SU-DHL-6 (cell line): ENCODE data around the gene NT5DC4.

Experiments
- H2AFZ ChIP-seq: fragments of 200-600 bp; sonication (generic); 2 replicates; pipeline ENCODE4 v1.6.1; 2014; ENCODE audit warnings: low read depth, mild to moderate bottlenecking, moderate library complexity, mixed read lengths, antibody characterized with exemption, low read length; ENCODE audit not compliant: severe bottlenecking
- H3F3A ChIP-seq: fragments of 200-600 bp; shearing (Covaris generic); 2 replicates; pipeline ENCODE4 v1.6.0; 2016; ENCODE audit warnings: antibody characterized with exemption, mild to moderate bottlenecking; ENCODE audit not compliant: insufficient read depth
- H3K27ac ChIP-seq: fragments of 200-600 bp; sonication (generic); 2 replicates; pipeline ENCODE4 v1.5.1; 2016; ENCODE audit warnings: low read depth, mild to moderate bottlenecking, low read length, moderate library complexity, mixed read lengths
- H3K27me3 ChIP-seq: fragments of 200-600 bp; sonication (generic), shearing (Covaris generic); 2 replicates; pipeline ENCODE4 v1.6.0; 2014; ENCODE audit warnings: mild to moderate bottlenecking, low read length
- H3K36me3 ChIP-seq: fragments of 200-600 bp; sonication (generic); 2 replicates; pipeline ENCODE4 v1.6.1; 2014; ENCODE audit warnings: mild to moderate bottlenecking, low read length, mixed read lengths
- H3K4me2 ChIP-seq: fragments of 300-600, 200-600 bp; shearing (Covaris generic), sonication (generic); 2 replicates; pipeline ENCODE4 v1.6.0; 2014; ENCODE audit warnings: low read length, low read depth, mild to moderate bottlenecking; ENCODE audit not compliant: poor library complexity, severe bottlenecking
- H3K4me3 ChIP-seq: fragments of 200-600 bp; sonication (generic); 2 replicates; pipeline ENCODE4 v1.5.1; 2014; ENCODE audit warnings: antibody characterized with exemption, low read length, mild to moderate bottlenecking, mixed read lengths; ENCODE audit not compliant: insufficient read depth, poor library complexity, severe bottlenecking
- H3K79me2 ChIP-seq: fragments of 200-600 bp; sonication (generic); 2 replicates; pipeline ENCODE4 v1.6.1; 2014; ENCODE audit warnings: mild to moderate bottlenecking, low read length, moderate library complexity; ENCODE audit not compliant: insufficient read depth
- H3K9ac ChIP-seq: fragments of 200-600 bp; sonication (generic); 2 replicates; pipeline ENCODE4 v1.7.0; 2014; ENCODE audit warnings: mild to moderate bottlenecking, low read length
- H3K9me2 ChIP-seq: fragments of 200-600 bp; sonication (generic); replicated peaks from 2 replicates; pipeline ENCODE4 v1.6.1; 2014; ENCODE audit warnings: low read length; ENCODE audit not compliant: insufficient read depth
- H3K9me3 ChIP-seq: fragments of 200-600 bp; sonication (generic); 2 replicates; pipeline ENCODE4 v1.6.1; 2014; ENCODE audit warnings: low read length, mixed read lengths; ENCODE audit not compliant: insufficient read depth
- H4K20me1 ChIP-seq: fragments of 200-600 bp; sonication (generic); 2 replicates; pipeline ENCODE4 v1.6.1; 2014; ENCODE audit warnings: low read depth, mild to moderate bottlenecking, antibody characterized with exemption, low read length, moderate library complexity, mixed read lengths
- CTCF ChIP-seq: fragments of 200-600 bp; sonication (generic); IDR thresholded peaks from one replicate; pipeline ENCODE4 v1.5.1; 2017; ENCODE audit warnings: antibody characterized with exemption, mild to moderate bottlenecking, low read length, moderate library complexity; ENCODE audit not compliant: insufficient read depth, poor library complexity, severe bottlenecking
- EZH2phosphoT487 ChIP-seq: fragments of 200-600 bp; sonication (generic), shearing (Covaris generic); conservative IDR thresholded peaks from 2 replicates; pipeline ENCODE4 v1.6.1; 2018; ENCODE audit warnings: mild to moderate bottlenecking, antibody characterized with exemption, low read length, moderate library complexity, mixed read lengths

The NT5DC4 gene

GRCh38 chr2:112767693-112768330 is 47.0 kb downstream of the NT5DC4 start:
- no peak overlapping the region for H3K9ac ChIP-seq
- peaks cover 15% of the 10 kb centered on the region for H3K79me2 ChIP-seq
- H3K4me2 ChIP-seq = no peak overlapping the region
- no peaks in the 10 kb centered on the region for H3K9me3 ChIP-seq
- H3K27me3 ChIP-seq = no peaks in the 10 kb centered on the region
- H3F3A ChIP-seq = no peaks in the 10 kb centered on the region
- no peak overlapping the region for H3K27ac ChIP-seq
- TF ChIP-seq CTCF = no peak
- no peak for TF ChIP-seq EZH2phosphoT487
- no peaks in the 10 kb centered on the region for H3K9me2 ChIP-seq
- H4K20me1 ChIP-seq = no peaks in the 10 kb centered on the region
- H2AFZ ChIP-seq = no peak overlapping the region
- H3K4me3 ChIP-seq = no peak overlapping the region
- no peaks in the 10 kb centered on the region for H3K36me3 ChIP-seq

- Histone ChIP-seq H3K4me3 (no peak overlapping the region), H3K4me2 (no peak overlapping the region), H3K9ac (no peak overlapping the region), H3F3A (no peaks in the 10 kb centered on the region), H3K9me3 (no peaks in the 10 kb centered on the region), H3K79me2 (peaks cover 9% of the 10 kb centered on the region), H4K20me1 (no peaks in the 10 kb centered on the region), H2AFZ (no peak overlapping the region), H3K27ac (no peak overlapping the region), H3K36me3 (no peaks in the 10 kb centered on the region), H3K9me2 (no peaks in the 10 kb centered on the region), H3K27me3 (no peaks in the 10 kb centered on the region)
- no peak for TF ChIP-seq EZH2phosphoT487
- TF ChIP-seq CTCF = no peak
Measured at GRCh38 chr2:112768432-112768831, 47.6 kb downstream of the NT5DC4 start.

DNA sequence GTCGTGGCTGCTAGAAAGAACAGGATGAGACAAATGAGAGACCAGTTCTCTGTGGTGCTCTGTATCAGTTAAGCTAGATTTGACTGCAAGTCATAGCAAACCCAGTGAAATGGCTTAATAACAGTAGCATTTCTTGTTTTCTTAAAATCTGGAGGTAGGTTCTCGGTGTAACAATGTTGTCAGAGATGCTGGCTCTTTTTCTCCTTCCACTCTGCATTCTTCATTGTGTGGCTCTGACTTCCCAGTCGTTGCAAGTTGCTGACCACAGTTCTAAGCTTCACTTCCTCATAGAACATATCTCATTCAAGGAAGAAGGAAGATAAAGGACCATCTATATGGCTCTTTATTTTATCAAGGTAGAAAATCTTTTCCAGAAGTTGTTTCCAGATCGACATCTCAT is 51.5 kb downstream of the NT5DC4 start:
- Histone ChIP-seq H3K4me2 (no peak overlapping the region), H3K9me2 (no peaks in the 10 kb centered on the region), H4K20me1 (no peaks in the 10 kb centered on the region), H3K9ac (no peak overlapping the region), H3K27ac (no peak overlapping the region), H3K4me3 (no peak overlapping the region), H3K27me3 (no peaks in the 10 kb centered on the region), H3K36me3 (no peaks in the 10 kb centered on the region), H3K79me2 (no peaks in the 10 kb centered on the region), H3K9me3 (no peaks in the 10 kb centered on the region), H3F3A (no peaks in the 10 kb centered on the region), H2AFZ (no peak overlapping the region)
- no peak for TF ChIP-seq EZH2phosphoT487

- Histone ChIP-seq H3K36me3 (no peaks in the 10 kb centered on the region), H4K20me1 (no peaks in the 10 kb centered on the region), H3K4me3 (no peak overlapping the region), H3K4me2 (no peak overlapping the region), H3K9me2 (no peaks in the 10 kb centered on the region), H2AFZ (no peak overlapping the region), H3K27me3 (no peaks in the 10 kb centered on the region), H3K9ac (no peak overlapping the region), H3K27ac (no peak overlapping the region), H3K79me2 (no peaks in the 10 kb centered on the region), H3F3A (no peaks in the 10 kb centered on the region), H3K9me3 (no peaks in the 10 kb centered on the region)
- TF ChIP-seq CTCF (no peak), EZH2phosphoT487 (no peak)
Measured at GRCh38 chr2:112772911-112773475, 52.2 kb downstream of the NT5DC4 start.
